Left lung (tissue), 10 donors: Measurements from ENCODE around the gene A4GALT. TPM values are rescaled to one million over a fixed set of nuclear protein-coding genes. Genes with fewer than 3 reads are reported as not detected.

ENCODE experiments used
- ATAC-seq: fragments of 200-7000 bp; cut with Tn5 transposase; one replicate; pipeline ENCODE4 v1.9.1; 2020; ENCODE audit warnings: moderate library complexity
- DNase-seq, 4 donors: peaks; one replicate each; pipeline ENCODE4 v3.0.0-alpha.2; 2013 to 2020
- H3K27ac ChIP-seq, 2 donors: fragments of 200-600 bp; sonication (generic) in 1 of 2; one replicate each; pipeline versions ENCODE4 v1.5.0 to v1.8.0; 2020 to 2021
- H3K27me3 ChIP-seq, 2 donors: fragments of 200-600 bp; sonication (generic) in 1 of 2; one replicate each; pipeline versions ENCODE4 v1.5.0 to v1.8.0; 2020 to 2021
- H3K36me3 ChIP-seq, 2 donors: fragments of 200-600 bp; sonication (generic) in 1 of 2; one replicate each; pipeline versions ENCODE4 v1.5.0 to v1.8.0; 2020 to 2021
- H3K4me1 ChIP-seq, 2 donors: fragments of 200-600 bp; one replicate each; pipeline ENCODE4 v1.8.0; 2021
- H3K4me3 ChIP-seq, 2 donors: fragments of 200-600 bp; sonication (generic) in 1 of 2; one replicate each; pipeline versions ENCODE4 v1.5.0 to v1.8.0; 2020 to 2021; ENCODE audit warnings: mild to moderate bottlenecking in 1 of 2
- H3K9me3 ChIP-seq, 2 donors: fragments of 200-600 bp; sonication (generic) in 1 of 2; one replicate each; pipeline versions ENCODE4 v1.5.0 to v1.8.0; 2020 to 2021
- intact Hi-C, 2 donors: fragments of 100-400 bp; cut with DNase I; formaldehyde crosslinking; loops; one replicate each; pipeline versions ENCODE4 v1.11.2 to v1.14.2; 2022
- polyA plus RNA-seq, 6 donors: library from polyadenylated mRNA; unstranded; fragments of 120-200 nt; gene quantifications; one replicate each; pipeline ENCODE4 v1.2.1, GENCODE V29; 2013; ENCODE audit not compliant: insufficient read length in 6 of 6
- total RNA-seq, 2 donors: library from RNA; stranded (reverse); fragmentation: NEBNext Ultra II Directional; extraction: Animal tissue kit (Norgen Biotek cat#: 25700); gene quantifications; one replicate each; pipeline ENCODE4 v1.2.1, GENCODE V29; 2021
- TF ChIP-seq, protein P1 (sequence below), 2 donors: fragments of 200-600 bp; sonication (generic) in 1 of 2; IDR thresholded peaks; one replicate each; pipeline versions ENCODE4 v1.5.0 to v1.8.0; 2021; ENCODE audit warnings: antibody characterized with exemption in 2 of 2
- donor health status: DM: no; HTN: yes; CAD: no.
- donor health status: DM: no; HTN: no; CAD: no.

Gene A4GALT
- total and polyA plus RNA-seq, 8 donors, result 1.9 to 21.3 (median 2.7) TPM

DNA sequence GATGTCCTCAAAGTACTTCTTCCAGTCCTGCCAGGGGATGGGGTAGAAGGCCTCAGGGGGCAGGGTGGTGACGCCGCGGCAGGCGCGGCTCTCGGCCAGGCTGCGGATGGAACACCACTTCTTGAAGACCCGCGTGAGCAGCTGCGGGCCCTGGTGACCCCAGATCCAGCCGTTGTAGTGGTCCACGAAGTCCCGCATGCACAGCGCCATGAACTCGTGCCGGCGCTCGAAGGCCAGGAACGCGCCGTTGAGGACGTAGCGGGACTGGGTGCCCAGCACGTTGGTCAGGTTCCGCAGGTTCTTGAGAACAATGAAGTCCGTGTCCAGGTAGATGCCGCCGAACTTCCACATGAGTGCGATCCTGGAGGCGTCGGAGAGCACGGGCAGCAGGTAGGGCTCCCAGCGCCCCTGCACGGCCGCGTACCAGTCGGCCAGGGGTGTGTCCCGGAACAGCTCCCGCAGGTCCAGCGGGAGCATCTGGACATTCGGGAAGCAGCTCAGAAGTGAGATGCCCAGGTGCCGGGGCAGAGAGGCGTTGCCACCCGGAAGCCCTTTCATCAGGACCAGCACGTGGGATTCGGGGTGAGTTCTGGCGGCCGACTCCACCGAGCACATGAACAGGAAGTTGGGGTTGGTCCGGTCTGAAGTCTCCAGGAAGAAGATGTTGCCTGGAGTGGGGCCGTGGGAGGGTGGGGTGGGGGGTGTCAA lies 27.5 kb downstream of the A4GALT start:
- Histone ChIP-seq H3K27ac (no peak overlapping the region), H3K36me3 (peaks cover 0 to 11% of the 10 kb centered on the region in 2 donors), H3K4me1 (peaks cover 10 to 26% of the 10 kb centered on the region in 2 donors), H3K4me3 (no peak overlapping the region), H3K27me3 (no peaks in the 10 kb centered on the region), H3K9me3 (no peaks in the 10 kb centered on the region)
- intact Hi-C loops, result no loop called here
- TF ChIP-seq, protein P1, sequence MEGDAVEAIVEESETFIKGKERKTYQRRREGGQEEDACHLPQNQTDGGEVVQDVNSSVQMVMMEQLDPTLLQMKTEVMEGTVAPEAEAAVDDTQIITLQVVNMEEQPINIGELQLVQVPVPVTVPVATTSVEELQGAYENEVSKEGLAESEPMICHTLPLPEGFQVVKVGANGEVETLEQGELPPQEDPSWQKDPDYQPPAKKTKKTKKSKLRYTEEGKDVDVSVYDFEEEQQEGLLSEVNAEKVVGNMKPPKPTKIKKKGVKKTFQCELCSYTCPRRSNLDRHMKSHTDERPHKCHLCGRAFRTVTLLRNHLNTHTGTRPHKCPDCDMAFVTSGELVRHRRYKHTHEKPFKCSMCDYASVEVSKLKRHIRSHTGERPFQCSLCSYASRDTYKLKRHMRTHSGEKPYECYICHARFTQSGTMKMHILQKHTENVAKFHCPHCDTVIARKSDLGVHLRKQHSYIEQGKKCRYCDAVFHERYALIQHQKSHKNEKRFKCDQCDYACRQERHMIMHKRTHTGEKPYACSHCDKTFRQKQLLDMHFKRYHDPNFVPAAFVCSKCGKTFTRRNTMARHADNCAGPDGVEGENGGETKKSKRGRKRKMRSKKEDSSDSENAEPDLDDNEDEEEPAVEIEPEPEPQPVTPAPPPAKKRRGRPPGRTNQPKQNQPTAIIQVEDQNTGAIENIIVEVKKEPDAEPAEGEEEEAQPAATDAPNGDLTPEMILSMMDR (IDR thresholded peaks at IDR 0.05), result no peak
- ATAC-seq, result no peak
- DNase-seq, result peak in 1 of 4 donors; percentile 65

DNA sequence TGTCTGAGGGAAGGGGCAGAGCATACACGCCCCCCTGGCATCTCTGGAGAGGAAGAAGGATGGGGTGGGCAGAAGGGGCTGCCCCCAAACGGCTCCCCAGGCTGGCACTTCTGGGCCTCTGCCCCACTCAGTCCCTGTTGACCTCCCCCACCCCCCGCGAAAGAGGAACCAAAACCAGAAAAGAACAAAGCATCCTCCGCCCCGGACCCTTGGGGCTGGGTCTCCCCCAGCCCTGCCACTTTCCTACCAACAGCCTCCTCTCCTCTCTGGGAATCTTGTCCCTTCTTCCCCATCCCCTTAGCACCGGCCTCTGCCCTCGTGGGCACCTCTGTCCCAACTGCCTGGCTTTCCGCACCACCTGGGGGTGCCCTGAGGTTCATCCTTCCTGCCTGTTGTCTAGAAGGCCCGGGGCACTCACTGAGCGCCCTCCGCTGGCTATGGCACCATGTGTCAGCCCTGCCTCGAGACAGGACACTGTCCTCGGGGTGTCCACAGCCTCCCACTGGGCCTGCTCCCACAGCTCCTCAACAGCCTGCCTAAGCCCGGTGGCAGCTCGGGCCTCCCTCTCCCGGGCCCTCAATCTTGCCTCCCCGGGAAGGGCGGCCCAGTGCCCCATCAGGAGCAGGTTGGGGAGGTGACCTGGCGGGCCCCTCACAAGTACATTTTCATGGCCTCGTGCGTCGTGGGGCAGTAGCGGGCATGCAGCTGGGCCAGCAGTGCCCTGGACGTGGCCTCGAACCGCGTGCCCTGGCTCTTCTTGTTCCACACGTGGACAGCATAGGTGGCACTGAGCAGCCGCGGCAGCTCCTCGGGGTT lies 28.2 kb downstream of the A4GALT start:
- peaks cover 13 to 29% of the 10 kb centered on the region in 2 donors for H3K4me1 ChIP-seq

DNA sequence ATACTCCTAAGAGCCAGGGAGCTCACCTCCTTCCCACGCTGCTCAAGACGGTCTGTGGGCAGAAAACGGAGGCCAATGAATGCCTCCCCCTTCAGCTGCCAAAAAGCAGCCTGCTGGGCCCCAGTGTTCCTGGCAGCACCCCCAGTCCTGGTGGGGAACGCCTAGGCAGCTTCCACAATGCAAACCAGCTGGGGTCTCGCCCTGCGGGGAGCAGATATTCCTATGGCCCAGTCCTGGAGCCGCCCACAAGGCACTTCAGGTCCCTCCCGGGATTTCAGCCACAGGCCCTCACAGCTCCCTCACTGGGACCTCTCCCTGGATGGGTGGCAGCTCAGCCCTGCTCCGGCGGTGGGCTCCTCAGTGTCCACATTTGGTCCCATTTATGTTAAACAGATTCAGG lies 29.2 kb downstream of the A4GALT start:
- TF ChIP-seq, protein P1 (IDR thresholded peaks at IDR 0.05), result no peak
- no peak overlapping the region for H3K27ac ChIP-seq
- ATAC-seq, result no peak
- H3K36me3 ChIP-seq, result peaks cover 0 to 11% of the 10 kb centered on the region in 2 donors
- intact Hi-C loops, result no loop called here
- no peak for DNase-seq
- no peaks in the 10 kb centered on the region for H3K9me3 ChIP-seq
- peaks cover 16 to 28% of the 10 kb centered on the region in 2 donors for H3K4me1 ChIP-seq
- H3K27me3 ChIP-seq, result no peaks in the 10 kb centered on the region
- H3K4me3 ChIP-seq, result no peak overlapping the region

More for the DNA sequence above, 28.2 kb downstream of the A4GALT start:
- intact Hi-C loops, result no loop called here
- TF ChIP-seq, protein P1 (IDR thresholded peaks at IDR 0.05), result no peak
- Histone ChIP-seq H3K36me3 (peaks cover 0 to 11% of the 10 kb centered on the region in 2 donors), H3K9me3 (no peaks in the 10 kb centered on the region), H3K27ac (no peak overlapping the region), H3K27me3 (no peaks in the 10 kb centered on the region), H3K4me3 (no peak overlapping the region)
- no peak for ATAC-seq
- DNase-seq, result no peak

DNA sequence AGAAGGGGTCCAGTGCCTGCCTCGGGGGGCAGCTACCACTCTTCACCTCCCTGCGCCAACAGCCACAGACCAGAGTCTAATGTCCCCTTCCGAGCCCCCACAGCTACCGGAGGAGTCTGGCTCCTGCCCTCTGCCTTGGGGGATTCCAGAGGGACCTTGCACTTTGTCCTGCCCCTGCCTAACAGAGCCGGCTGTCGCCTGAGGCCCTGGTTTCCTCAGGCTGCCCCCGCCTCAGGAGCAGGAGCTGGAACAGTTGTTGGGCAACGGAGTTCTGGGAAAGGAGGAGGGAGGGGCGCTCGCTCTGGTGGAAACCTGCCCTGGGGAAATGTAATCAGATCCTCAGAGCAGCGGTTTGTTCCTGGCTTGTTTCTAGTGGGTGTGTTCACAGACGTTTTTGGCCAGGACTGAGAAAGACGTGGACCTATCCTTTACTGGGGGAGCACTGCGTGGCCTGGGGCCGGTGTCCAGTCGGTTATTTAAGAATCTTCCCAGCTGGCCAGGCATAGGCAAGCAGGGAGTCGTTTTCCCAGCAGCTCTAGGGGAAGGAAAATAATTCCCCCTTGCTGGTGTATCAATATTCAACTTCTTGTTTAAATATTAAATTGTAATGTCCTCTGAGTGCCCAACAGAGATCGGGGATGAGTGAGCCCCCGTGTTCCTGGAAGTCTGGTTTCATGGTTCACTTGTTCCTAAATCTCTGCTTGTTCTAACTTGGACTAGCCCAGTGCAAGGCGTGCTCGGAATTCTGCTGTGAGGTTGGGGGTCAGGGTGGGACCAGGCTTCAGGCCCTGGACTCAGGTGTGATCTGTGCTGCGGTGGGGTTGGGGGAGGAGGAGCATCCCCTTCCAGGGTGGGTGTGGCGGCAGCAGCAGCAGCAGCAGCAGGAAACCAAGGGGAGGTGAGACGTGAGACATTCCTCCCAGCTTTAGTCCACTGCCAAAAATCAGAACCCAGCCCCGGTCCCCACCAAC lies 32.1 kb downstream of the A4GALT start:
- TF ChIP-seq, protein P1 (IDR thresholded peaks at IDR 0.05), result no peak
- ATAC-seq (peak; percentile 89), DNase-seq (peak; percentile 83 to 95 (median 84))
- no peak overlapping the region for H3K4me3 ChIP-seq
- H3K27ac ChIP-seq, result peak overlapping the region; percentile 54 to 80
- H3K9me3 ChIP-seq, result no peaks in the 10 kb centered on the region
- H3K27me3 ChIP-seq, result no peaks in the 10 kb centered on the region
- intact Hi-C loops, result no loop called here
- peaks cover 0 to 11% of the 10 kb centered on the region in 2 donors for H3K36me3 ChIP-seq
- H3K4me1 ChIP-seq, result peaks cover 21 to 35% of the 10 kb centered on the region in 2 donors
